ENCODE results near the gene KANSL1.
A peak's percentile ranks its signal among the peaks of the same experiment; 100 is the strongest.

KANSL1 gene

DNA sequence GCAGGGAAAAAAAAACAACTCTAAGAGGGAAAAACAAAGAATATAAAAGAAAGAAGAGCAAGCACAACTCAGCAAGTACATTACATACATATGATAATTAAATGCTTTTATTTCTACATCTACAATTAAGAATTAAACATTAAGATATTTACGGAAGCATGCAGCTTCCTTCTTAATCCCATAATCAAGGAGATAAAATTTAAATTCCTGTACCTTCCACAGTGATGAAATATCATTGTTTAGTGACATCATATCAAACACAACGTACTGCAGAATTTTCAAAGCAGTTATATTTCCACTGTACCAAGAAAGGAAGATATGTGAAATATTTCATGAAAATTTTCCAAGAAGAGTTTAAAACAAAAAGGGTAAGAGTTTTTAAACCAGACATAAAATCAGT lies 26.0 kb downstream of the KANSL1 start:
- DNase-seq, result no peak

DNA sequence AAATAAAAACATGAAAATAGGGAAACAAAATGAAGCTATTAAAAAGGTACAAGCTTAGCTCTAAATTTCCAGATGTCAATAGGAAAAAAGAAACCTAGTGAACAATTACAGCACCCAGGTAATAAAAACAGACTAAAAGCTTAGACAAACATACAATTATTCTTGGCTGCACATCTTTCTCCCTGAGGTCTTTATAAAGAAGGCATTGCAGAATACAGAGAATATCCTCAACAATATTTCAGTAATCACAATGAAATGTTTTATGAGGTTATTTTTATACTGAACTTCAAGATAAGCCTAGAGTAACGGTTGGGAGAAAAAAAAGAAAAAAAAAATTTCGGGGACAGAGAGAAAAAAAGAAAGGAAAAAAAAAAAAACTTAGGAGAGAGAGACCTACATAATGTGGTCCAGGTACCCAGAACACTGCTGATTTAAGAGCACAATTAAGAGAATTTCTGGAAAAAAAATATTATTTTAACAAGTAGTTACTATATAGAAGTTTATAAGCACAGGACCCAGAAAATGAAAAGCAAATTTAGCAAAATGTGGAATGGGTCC lies 26.5 kb downstream of the KANSL1 start:
- DNase-seq, result no peak

DNA sequence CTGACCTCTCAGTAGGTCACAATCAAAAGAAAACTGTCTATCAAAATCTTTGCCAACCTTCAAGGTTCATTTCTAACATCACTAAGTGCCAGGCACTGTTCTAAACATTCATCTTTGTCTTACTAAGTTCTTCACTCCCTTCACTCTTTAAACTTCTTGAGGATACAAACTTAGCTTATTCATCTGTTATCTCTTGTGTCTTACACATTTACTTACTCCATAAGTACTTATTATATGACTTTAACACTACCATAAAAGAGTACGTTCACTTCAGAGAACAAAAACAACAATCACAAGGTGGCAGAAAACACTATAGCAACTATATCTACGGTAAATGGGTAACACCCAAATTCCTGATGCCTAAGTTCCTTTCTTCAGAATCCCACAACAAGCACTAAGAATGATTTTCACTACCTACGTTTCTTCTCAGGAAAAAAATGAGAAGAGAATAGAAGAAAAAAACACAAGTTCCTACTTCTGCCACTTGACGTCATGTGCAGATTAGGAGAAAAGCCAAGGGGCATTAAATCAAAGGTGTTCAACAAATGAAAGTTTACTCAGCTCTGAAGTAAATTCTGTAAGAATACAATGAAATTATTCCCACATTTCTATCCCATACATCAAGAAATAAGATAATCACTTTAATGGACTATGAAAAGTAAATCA lies 29.2 kb downstream of the KANSL1 start:
- DNase-seq, result no peak

- DNase-seq, result no peak
Observed at GRCh38 chr17:46163316-46163715, 29.9 kb downstream of the KANSL1 start.

DNA sequence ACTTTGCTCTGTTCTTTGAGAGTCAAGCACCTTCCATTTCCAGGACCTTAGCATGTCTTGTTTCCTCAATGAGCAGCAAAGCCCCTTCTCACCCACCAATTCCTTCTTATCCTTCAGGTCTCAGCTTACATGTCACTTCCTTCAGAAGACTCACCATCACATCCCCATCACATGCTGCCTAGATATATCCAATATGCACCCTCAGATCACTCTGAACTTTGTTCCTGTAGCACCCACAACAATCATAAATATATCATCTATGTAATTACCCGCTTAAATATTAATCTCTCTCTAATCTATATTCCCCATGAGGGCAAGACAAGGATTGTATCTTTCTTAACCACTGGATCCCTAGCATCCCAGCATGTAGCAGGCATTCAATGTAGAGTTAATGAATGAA lies 30.4 kb downstream of the KANSL1 start:
- no peak for DNase-seq

DNA sequence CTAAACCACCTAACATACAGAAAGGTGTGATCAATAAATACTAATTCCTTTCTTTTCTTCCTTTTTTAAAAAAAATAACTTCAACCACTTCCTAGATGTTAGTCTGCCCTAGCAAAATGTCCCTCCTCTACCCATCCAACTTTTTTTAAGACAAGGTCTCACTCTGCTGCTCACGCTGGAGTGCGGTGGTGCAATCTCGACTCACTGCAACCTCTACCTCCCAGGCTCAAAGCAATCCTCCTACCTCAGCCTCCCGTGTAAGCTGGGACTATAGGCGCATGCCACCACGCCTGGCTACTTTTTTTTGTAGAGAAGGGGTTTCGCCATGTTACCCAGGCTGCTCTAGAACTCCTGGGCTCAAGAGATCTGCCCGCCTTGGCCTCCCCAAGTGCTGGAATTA lies 33.1 kb downstream of the KANSL1 start:
- no peak for DNase-seq

DNA sequence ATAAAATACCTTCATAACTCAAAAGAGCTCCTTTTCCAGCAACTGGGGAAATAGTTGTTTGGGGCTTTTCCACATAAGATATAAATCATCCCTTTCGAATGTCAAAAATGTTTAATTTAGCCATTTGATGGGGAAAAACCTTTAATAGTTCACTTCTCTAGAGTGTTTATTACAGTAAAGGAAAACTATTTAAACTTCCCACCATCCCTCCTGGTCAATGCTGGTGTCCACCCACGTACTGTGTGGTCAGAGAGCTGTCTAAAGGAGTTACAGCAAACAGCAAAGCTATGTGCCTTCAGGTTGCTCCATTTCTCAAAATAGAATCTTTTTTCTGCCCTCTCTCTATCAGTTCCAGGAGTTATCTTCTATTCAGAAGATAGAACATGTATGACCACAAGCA lies 33.5 kb downstream of the KANSL1 start:
- no peak for DNase-seq

- no peak for DNase-seq
Observed at GRCh38 chr17:46158323-46159296, 34.6 kb downstream of the KANSL1 start.

DNA sequence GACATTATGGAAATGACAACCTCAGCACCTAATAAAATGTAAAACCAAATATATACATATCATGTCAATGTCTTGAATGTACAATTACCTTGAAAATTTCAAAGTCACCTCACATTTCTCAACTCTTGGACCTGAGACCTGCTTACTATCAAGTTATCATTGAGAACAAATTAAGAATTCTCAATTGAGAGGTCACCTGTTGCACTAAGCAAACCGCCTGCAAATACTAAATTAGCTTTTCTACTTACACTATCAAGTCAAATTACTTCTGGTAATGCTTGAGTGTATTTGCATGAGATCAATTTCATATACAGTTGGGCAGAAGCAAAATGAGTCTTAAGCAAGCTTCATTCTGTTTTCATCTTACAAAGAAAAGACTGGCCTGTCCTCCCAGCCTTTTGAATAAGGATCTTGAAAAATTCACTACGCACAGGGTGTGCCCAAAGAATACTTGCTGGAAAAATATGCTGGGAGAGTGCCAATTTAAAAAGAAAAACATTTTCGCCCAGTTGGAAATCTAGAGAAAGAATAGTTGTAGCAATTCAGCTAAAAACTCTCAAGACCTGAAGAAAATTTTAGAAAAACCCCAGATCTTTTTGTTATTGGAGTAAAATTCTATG lies 35.7 kb downstream of the KANSL1 start:
- no peak for DNase-seq

GRCh38 chr17:46154151-46154816 lies 38.9 kb downstream of the KANSL1 start:
- DNase-seq, result peak; percentile 48

- no peak for DNase-seq
Observed at GRCh38 chr17:46152423-46152822, 40.8 kb downstream of the KANSL1 start.

DNA sequence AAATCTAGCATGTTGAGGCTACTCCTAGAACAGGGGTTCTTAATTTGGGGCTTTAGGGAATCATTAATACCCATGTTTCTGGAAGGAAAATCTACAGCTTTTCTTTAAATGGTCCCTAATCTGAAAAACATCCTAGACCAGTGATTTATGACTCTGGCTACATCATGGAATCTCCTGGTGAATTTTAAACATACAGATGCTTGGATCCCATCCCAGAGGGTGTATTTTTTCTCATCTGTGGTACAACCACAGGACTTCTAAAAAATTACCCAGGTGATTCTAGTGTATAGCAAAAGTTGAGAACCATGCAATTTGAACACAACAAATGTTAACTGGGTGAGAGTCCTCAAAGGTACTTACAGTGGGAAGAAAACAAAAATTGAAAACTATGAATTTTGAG lies 41.5 kb downstream of the KANSL1 start:
- DNase-seq, result no peak

GRCh38 chr17:46150216-46150963 lies 42.8 kb downstream of the KANSL1 start:
- DNase-seq, result no peak

DNA sequence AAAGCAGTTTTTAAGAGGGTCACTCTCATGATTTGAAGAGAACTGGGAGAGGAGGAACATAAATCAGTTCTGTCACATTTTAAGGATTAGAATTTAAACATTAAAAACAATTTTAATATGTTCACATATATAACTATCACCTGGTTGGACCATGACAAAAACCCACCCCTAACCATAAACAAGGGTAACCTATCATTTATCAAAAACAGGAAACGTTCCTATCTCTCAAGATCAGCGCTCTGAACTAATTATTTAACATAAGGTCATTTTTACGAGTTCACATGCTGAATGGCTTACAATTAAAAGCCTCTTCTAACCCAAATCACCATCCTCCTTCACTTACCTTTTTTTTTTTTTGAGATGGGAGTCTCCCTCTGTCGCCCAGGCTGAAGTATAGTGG lies 45.0 kb downstream of the KANSL1 start:
- DNase-seq, result no peak

GRCh38 chr17:46147296-46147695 lies 45.9 kb downstream of the KANSL1 start:
- DNase-seq, result peak; percentile 42

GRCh38 chr17:46144246-46144645 lies 49.0 kb downstream of the KANSL1 start:
- DNase-seq, result no peak

DNA sequence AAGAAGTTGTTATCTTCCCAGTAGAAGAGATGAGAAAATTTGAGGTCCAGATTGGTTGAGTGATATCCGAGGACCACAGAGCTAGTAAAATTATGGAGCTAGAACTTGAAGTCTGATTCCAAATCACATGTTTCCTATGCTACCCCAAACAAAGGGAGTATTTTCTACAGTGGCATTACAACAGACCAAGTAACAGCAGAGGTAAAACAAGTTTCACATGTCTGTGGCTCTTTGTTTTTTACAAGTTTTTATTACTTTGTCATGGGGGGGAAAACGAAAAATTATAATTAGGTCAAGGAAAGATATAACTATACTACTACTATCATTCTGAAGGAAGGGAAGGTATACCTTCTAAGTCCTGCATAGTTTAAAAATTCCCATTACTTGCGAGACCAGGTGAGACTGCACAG lies 49.4 kb downstream of the KANSL1 start:
- DNase-seq, result no peak

- no peak for DNase-seq
Observed at GRCh38 chr17:46141645-46142044, 51.6 kb downstream of the KANSL1 start.

GRCh38 chr17:46140645-46141197 lies 52.5 kb downstream of the KANSL1 start:
- no peak for DNase-seq

DNA sequence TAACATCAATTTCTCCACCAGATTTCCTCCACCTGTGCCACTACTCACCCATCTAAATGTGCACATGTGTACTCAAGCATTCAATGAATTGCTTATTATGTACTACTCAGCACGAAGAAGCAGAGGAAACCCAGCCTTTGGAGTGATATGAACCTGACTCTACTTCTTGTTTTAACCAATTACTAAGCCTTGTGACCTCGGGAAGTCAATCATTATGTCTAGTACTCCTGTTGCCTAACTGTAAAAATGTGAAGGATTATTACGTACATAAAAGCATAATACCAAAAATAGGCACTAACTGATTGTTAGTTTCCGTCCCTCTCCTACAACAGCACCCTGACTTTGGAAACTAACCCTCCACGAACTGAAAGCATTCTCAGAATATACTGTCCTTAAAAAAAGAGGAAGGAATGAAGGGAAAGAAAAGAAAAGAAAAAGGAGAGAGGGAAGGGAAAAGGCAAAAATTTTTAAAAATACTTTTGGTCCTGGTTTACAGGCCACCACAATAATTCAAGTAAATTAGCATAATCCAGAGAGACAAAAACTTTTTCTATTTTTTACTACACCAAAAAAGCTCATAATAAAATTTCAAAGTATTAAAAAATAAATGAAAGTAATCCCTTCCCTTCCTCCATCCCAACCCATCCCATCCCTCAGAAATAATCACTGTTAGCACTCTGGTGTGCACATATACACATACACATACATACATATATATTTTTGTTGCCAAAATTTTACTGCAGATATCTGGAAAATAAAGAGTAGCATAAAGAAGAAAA lies 53.6 kb downstream of the KANSL1 start:
- DNase-seq, result no peak

DNA sequence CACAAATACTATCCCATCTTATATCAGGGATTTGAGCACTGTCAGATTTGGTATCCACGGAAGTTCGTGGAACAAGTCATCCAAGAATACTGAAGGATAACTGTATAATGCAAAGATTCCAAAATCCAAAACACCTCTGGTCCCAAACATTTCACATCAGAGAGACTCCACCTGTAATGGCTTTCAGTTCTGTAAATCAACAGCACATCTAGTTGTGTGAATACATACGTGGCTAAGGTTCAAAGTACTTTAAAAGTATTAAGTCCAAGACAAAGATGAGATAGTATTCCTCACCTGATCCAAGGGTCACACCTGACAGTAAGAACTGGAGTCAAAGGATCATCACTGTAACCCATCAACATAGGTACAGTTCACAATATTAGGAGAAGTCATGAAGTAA lies 54.8 kb downstream of the KANSL1 start:
- no peak for DNase-seq

All from stimulated activated CD4-positive, alpha-beta T cell treated with anti-CD3 and anti-CD28 coated beads, Interleukin-15, amount 100 ng/mL, for 24 hours (primary cell).